T-helper 1 cell treated with Interleukin-12 subunit alpha and Interleukin-12 subunit beta and Interleukin-4 antibody, amounts not matched to agents 30 μg/mL and 1 μg/mL, for 36 hours (primary cell): Measurements from ENCODE around the gene WDR7.

ENCODE experiments used
- H3K27ac Mint-ChIP-seq: one replicate; pipeline ENCODE4 v1.8.0; 2021; ENCODE audit warnings: mild to moderate bottlenecking, mixed read lengths
- H3K27me3 Mint-ChIP-seq: one replicate; pipeline ENCODE4 v1.8.0; 2021; ENCODE audit warnings: low read depth, mixed read lengths
- H3K36me3 Mint-ChIP-seq: one replicate; pipeline ENCODE4 v1.8.0; 2021; ENCODE audit warnings: low read depth, mixed read lengths
- H3K4me1 Mint-ChIP-seq: one replicate; pipeline ENCODE4 v1.8.0; 2021; ENCODE audit warnings: low read depth, mixed read lengths
- H3K4me3 Mint-ChIP-seq: one replicate; pipeline ENCODE4 v1.8.0; 2021; ENCODE audit warnings: mild to moderate bottlenecking, moderate library complexity, mixed read lengths
- H3K9me3 Mint-ChIP-seq: one replicate; pipeline ENCODE4 v1.8.0; 2021; ENCODE audit warnings: mixed read lengths

Gene WDR7

DNA sequence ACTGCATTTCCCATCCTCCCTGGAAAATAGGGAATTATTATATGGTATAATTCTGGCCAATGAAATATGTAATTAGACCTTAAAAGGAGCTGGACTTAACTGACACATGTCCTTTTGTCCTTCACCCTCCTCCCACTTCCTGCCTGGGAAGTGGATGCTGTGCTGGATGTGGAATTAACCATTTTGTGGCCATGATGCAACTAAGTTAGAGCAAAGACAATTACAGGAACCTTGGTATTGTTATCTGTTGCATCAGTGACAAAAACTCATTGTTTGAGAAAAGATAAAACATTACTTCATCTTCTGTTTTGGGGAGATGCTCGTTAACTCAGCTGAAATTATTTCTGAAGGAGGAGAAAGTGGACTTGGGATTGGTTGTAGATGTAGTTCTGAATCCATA, 268.0 kb downstream of the WDR7 start:
- Mint-ChIP-seq H3K9me3 (no peaks in the 10 kb centered on the region), H3K27me3 (no peaks in the 10 kb centered on the region), H3K27ac (no peak overlapping the region), H3K36me3 (no peaks in the 10 kb centered on the region), H3K4me3 (no peak overlapping the region), H3K4me1 (peaks cover 13% of the 10 kb centered on the region)

DNA sequence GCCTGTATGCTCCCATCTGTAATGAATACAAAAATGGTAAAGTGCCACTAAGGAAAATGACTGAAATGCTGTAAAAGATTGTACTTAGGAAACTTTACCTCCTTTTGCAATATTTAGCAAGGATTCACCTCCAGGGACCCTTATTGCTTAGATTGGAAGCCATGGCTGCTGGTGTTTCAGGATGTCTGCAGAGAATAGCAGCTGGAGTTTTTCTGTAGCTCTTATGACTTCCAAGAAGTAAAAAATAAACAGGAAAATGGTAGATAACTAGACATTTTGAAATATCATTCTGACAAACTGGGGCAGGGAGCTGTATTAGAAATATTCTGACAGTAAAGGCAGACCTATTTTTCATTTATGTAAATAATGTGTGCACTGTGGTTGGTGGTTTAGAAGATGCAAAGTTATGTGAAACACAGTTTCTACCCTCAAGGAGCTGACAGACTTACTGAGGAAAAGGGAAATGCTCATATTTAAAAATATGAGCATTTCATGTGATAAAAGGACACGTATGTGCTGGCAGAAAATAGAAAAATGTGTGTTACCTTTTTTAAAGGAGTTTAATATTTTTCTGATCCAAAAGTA, 270.8 kb downstream of the WDR7 start:
- no peaks in the 10 kb centered on the region for H3K27me3 Mint-ChIP-seq
- H3K27ac Mint-ChIP-seq: no peak overlapping the region
- no peak overlapping the region for H3K4me3 Mint-ChIP-seq

DNA sequence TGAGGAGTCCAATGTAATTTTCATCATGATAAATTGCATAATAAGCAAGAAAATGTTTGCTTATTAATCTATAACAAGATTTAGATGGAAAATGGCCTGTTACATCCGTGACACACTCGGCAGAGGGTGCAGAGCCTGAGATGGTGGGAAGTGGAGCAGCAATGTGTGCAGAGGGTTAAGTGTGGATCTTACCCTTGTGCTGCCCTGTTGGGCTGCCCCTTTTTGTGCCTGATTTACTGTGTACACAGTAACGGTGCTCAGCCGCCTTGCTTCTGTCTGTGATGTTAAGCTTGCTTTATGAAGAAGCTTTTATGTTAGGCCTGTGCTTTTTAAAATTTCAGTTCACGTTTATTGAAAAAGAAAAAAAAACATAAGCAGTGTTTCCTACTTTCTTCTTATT, 275.6 kb downstream of the WDR7 start:
- Mint-ChIP-seq H3K9me3 (no peaks in the 10 kb centered on the region), H3K27me3 (no peaks in the 10 kb centered on the region), H3K27ac (no peak overlapping the region), H3K4me3 (no peak overlapping the region), H3K4me1 (peaks cover 10% of the 10 kb centered on the region), H3K36me3 (peaks cover 5% of the 10 kb centered on the region)

More for the DNA sequence above, 270.8 kb downstream of the WDR7 start:
- peaks cover 5% of the 10 kb centered on the region for H3K36me3 Mint-ChIP-seq
- no peaks in the 10 kb centered on the region for H3K9me3 Mint-ChIP-seq
- peaks cover 13% of the 10 kb centered on the region for H3K4me1 Mint-ChIP-seq

DNA sequence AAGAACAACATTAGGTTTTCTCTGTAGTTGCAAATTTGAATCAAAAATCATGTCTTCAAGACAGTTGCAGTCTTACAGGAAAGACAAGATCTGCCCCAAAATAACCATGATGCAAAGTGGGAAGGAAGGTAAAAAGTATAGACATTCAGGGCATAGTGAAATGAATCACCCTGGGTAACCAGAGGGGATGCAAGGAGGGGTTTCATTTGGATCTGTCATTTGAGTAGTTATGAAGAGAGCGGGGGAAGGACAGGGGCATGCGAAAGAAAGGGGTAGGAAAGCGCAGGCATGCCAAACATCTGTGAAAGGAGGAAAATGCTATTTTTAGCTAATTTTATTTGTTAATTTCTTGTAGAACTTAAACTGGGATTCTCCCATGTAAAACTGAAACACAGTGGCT, 276.6 kb downstream of the WDR7 start:
- Mint-ChIP-seq H3K36me3 (peaks cover 6% of the 10 kb centered on the region), H3K27me3 (no peaks in the 10 kb centered on the region), H3K9me3 (no peaks in the 10 kb centered on the region), H3K4me1 (peaks cover 4% of the 10 kb centered on the region), H3K4me3 (no peak overlapping the region), H3K27ac (no peak overlapping the region)

DNA sequence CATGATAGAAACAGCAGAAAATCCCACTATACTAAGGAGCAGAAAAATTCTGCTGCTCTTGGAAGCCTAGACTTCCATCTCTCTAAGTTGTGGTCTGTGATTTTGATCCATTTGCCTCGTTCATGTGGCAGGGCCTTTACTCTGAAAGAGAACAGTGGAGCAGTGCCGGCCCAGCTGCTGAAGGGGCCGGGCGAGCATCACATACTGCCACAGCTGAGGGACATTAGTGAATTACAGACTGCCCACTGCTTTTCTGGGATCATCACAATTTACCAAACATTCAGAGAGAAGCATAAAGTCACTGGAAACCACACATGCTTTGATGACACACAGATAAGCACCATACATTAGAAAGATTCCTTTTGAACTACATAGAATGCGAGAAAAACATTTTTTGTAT, 278.7 kb downstream of the WDR7 start:
- H3K4me1 Mint-ChIP-seq: peaks cover 4% of the 10 kb centered on the region
- H3K27ac Mint-ChIP-seq: no peak overlapping the region
- H3K4me3 Mint-ChIP-seq: no peak overlapping the region
- no peaks in the 10 kb centered on the region for H3K27me3 Mint-ChIP-seq
- peaks cover 9% of the 10 kb centered on the region for H3K36me3 Mint-ChIP-seq
- H3K9me3 Mint-ChIP-seq: no peaks in the 10 kb centered on the region

DNA sequence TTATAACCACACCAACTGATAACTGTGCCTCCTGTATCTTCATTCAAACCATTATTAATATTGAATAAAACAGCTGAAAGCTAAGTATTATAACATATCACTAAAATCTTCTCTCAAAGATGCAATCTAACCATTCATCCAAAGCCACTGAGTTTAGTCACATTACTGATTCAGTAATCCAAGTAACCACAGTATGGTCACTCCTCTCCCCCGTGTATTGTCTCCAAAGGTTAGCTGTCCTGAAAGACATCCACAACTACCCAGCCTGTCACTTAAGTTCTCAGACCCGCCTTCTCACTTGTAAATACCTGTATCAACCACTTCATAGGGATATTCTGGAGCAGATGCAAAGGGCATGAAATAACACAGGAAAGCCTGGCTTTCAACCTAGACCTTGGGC, 282.3 kb downstream of the WDR7 start:
- Mint-ChIP-seq H3K4me1 (peaks cover 2% of the 10 kb centered on the region), H3K9me3 (no peaks in the 10 kb centered on the region), H3K4me3 (no peak overlapping the region), H3K27me3 (no peaks in the 10 kb centered on the region), H3K27ac (no peak overlapping the region), H3K36me3 (peaks cover 11% of the 10 kb centered on the region)

DNA sequence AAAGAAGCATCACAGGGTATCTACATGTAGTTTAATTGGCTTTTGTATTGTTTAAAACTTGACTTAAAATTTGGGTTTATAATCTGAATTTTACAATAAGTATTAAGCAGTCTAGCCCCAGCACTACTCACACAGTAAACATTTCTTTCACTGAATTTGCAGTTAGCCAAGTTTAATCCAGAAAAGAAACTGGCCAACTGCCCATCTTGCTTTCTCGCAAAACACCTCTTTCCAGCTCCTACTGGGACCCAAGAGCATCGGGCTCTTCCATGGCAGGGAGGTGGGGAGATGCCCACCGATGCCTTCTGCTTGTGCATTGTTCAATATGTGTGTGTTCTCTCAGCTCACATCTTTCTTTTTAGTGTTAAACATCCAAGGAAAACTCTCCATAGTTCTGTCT, 283.0 kb downstream of the WDR7 start:
- H3K4me1 Mint-ChIP-seq: peaks cover 2% of the 10 kb centered on the region
- H3K9me3 Mint-ChIP-seq: no peaks in the 10 kb centered on the region
- no peak overlapping the region for H3K4me3 Mint-ChIP-seq
- no peak overlapping the region for H3K27ac Mint-ChIP-seq
- no peaks in the 10 kb centered on the region for H3K27me3 Mint-ChIP-seq
- H3K36me3 Mint-ChIP-seq: peaks cover 11% of the 10 kb centered on the region

DNA sequence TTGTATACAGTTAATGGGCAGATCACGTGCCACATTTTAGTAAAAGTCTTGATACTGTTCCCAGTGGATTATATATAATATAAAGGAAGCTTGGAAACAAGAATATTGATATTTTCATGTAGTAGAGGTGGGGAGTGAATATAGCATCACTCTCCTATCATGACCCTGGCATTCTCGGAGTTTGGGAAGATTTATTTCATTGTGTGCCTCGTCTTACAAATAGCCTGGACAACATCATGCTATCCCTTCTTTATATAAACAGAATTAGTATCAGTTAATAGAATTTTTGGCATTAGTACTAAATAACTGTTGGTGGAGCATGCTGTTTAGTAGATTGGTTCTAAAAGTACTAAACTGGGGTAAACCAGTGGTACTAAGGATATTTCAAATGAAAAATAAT, 283.7 kb downstream of the WDR7 start:
- H3K27ac Mint-ChIP-seq: no peak overlapping the region
- H3K4me1 Mint-ChIP-seq: peaks cover 2% of the 10 kb centered on the region
- H3K9me3 Mint-ChIP-seq: no peaks in the 10 kb centered on the region
- peaks cover 11% of the 10 kb centered on the region for H3K36me3 Mint-ChIP-seq
- H3K27me3 Mint-ChIP-seq: no peaks in the 10 kb centered on the region
- no peak overlapping the region for H3K4me3 Mint-ChIP-seq

DNA sequence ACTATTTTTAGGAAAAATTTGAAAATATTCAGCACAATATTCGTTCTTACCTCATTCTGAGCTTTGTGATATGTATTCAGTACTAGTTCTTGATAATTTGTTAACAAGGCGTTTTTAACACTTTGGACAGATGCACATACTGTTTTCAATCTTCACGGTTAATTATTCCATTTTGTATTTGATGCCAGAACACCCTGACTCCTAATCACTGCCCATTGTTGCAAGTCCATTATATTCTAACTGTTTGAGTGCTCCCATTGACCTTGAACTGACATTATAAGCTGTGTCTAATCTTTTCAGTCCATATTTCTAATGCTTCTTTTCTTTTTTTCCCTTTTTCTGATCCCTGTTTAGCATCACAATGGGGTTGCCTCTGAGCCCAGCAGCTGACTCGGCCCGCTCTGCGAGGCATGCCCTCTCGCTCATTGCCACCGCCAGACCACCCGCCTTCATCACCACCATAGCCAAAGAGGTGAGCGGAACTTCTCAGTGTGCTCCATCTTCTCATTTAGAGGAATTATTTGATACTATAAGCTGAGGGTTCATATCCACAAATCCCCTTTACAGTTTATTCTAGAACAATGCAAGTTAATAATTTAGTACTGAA, 284.4 kb downstream of the WDR7 start:
- H3K9me3 Mint-ChIP-seq: no peaks in the 10 kb centered on the region
- no peaks in the 10 kb centered on the region for H3K4me1 Mint-ChIP-seq
- peaks cover 11% of the 10 kb centered on the region for H3K36me3 Mint-ChIP-seq
- no peak overlapping the region for H3K27ac Mint-ChIP-seq
- H3K4me3 Mint-ChIP-seq: no peak overlapping the region
- no peaks in the 10 kb centered on the region for H3K27me3 Mint-ChIP-seq

DNA sequence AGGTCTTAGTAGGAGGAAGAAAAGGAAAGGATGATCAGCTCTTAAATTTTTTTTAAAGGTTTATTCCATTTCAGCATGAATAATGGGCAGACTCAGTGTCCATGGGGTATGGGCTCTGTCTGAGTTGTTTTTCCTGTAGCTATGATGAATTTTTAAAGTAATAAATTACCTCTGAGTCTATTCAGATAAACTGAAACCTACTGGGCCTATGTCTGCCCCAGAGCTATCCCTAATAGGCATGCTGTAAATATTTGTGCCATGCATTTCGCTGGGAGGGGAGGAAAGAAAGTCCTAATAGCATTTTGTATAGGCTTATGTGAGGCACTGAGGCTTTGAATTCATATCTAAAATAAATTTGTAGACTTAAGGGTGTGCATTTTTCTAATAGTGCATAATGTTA, 285.3 kb downstream of the WDR7 start:
- no peaks in the 10 kb centered on the region for H3K9me3 Mint-ChIP-seq
- no peak overlapping the region for H3K27ac Mint-ChIP-seq
- H3K36me3 Mint-ChIP-seq: peaks cover 11% of the 10 kb centered on the region
- no peaks in the 10 kb centered on the region for H3K27me3 Mint-ChIP-seq
- no peak overlapping the region for H3K4me3 Mint-ChIP-seq
- no peaks in the 10 kb centered on the region for H3K4me1 Mint-ChIP-seq

DNA sequence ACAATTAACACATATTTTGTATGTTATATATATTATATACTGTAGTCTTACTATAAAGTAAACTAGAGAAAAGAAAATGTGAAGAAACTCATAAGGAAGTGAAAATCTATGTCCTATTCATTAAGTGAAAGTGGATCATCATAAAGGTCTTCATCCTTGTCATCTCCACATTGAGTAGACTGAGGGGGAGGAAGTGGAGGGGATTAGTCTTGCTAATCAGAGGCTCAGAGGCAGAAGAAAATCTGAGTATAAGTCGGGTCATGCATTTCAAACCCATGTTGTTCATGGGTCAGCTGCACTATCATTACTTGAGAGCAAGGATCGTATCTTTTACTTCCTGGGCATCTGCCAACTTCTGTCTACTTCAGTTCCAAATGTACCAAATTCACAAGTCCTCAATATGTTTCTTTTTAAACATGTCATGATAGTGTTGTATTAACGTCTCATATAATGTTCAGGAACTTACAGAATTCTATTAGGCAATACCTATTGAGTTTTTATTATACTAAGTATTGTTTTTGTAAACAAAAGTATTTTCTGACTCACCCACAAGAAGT, 286.8 kb downstream of the WDR7 start:
- Mint-ChIP-seq H3K36me3 (peaks cover 10% of the 10 kb centered on the region), H3K27ac (no peak overlapping the region), H3K4me1 (no peaks in the 10 kb centered on the region), H3K27me3 (no peaks in the 10 kb centered on the region), H3K9me3 (no peaks in the 10 kb centered on the region), H3K4me3 (no peak overlapping the region)

DNA sequence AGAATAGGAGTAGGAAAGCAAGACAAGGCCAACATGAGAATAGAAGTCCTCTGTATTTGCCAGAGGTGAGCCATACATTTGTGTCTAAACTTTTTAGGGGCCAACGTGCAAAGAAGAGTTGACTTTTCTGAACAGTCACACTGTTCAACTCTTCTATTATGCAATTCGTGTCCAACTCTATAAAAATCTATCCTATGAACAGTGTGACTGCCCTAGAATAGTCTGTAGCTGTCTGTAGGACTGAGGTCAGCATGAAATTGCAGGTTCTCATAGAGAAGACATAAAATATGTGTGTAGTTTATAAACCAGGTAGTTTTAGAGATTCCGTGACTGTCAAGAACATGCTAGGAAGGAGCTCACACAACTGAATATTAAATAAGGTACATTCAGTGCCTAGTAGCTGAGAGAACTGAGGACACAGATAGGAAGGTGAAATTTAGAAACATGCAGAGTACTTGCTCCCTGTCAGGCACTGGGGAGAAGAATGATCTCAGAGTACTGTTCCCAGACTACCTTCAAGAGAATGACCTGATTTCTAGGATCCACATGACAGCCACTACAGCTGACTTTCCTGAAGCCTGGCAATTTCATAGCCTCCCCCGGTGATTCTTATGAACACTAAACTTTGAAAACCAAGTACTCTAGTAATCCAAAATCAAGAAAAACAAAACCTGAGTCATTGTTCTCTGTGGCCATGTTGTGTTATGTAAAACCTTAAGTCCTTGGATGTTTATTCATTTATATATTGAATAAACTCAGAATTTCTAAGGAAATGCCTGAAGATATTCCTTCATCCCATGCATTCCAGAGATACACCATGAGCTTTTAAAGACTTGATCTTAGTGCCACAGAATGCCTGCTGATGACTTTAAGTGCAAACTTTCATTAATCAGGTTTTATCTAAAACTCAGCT, 294.3 kb downstream of the WDR7 start:
- H3K27ac Mint-ChIP-seq: no peak overlapping the region
- H3K36me3 Mint-ChIP-seq: no peaks in the 10 kb centered on the region
- H3K4me3 Mint-ChIP-seq: no peak overlapping the region
- H3K4me1 Mint-ChIP-seq: no peaks in the 10 kb centered on the region
- H3K9me3 Mint-ChIP-seq: no peaks in the 10 kb centered on the region
- no peaks in the 10 kb centered on the region for H3K27me3 Mint-ChIP-seq

DNA sequence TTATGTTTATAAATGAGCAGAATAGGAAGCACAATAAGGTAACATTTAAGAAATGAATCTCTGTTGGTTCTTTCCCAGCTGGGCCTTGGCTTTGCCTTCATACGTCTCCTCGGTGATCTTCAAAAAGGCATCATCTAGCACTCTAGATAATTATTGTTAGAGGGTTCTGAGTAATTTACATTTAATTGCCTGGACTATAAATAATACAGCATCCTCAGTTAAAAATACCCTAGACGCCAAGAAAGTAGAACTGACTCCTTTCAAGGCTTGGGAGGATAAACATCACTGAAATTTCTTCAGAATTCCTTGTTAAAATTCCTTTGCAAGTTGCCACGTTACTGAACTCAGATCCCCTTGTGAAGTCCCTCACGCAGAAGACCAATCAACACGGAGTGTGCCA, 296.1 kb downstream of the WDR7 start:
- no peaks in the 10 kb centered on the region for H3K9me3 Mint-ChIP-seq
- no peaks in the 10 kb centered on the region for H3K36me3 Mint-ChIP-seq
- no peaks in the 10 kb centered on the region for H3K27me3 Mint-ChIP-seq
- H3K4me1 Mint-ChIP-seq: no peaks in the 10 kb centered on the region
- H3K27ac Mint-ChIP-seq: no peak overlapping the region
- no peak overlapping the region for H3K4me3 Mint-ChIP-seq

DNA sequence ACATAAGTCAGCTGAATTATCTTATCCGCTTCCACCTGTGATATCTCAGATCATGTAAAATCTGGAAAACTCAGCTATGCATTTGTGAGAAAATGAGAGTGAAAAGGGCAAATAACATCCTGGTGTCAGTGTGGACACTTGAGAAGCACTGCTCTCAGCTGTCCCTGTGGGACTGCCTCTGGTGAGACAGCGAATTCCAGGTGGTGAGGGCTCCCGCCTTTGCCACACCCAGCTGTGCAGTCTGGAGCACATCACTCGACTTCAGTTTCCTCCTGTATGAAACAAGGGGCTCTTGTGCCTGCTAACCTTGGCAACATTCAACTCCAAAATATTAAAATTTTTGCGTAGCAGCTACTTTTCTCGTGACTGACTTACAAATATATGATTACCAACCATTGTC, 300.9 kb downstream of the WDR7 start:
- H3K27ac Mint-ChIP-seq: no peak overlapping the region

More for the DNA sequence above, 300.9 kb downstream of the WDR7 start:
- H3K9me3 Mint-ChIP-seq: no peaks in the 10 kb centered on the region
- H3K27me3 Mint-ChIP-seq: no peaks in the 10 kb centered on the region
- H3K4me1 Mint-ChIP-seq: no peaks in the 10 kb centered on the region
- H3K36me3 Mint-ChIP-seq: no peaks in the 10 kb centered on the region
- no peak overlapping the region for H3K4me3 Mint-ChIP-seq
